SW 1271 (cell line): ENCODE measurements around the gene TNFAIP8L2.
"Not testable (repeated sequence)": the region's sequence is repeated elsewhere in the genome, so short reads cannot be mapped to it uniquely, and the experiment has no call there.

ENCODE experiments used
- DNase-seq, 2 experiments: peaks; one replicate each; lab custom pipeline; 2025; lab: John Stamatoyannopoulos, UW

TNFAIP8L2 gene

GRCh38 chr1:151189637-151190445, 33.4 kb downstream of the TNFAIP8L2 start, which contains the start of gene VPS72:
Gene VPS72 (minus strand): TSS chr1:151190197. CDS start chr1:151190121, 76 bp downstream.
- DNase-seq: peak; percentile 53 to 83

- DNase-seq: no peak
These were observed 35.6 kb downstream of the TNFAIP8L2 start for GRCh38 chr1:151192047-151192446.

GRCh38 chr1:151193304-151193703, 36.9 kb downstream of the TNFAIP8L2 start:
- no peak for DNase-seq

GRCh38 chr1:151193856-151194255, 37.4 kb downstream of the TNFAIP8L2 start:
- DNase-seq: peak in 1 of 2 experiments; percentile 16

- peak; percentile 70 to 90 for DNase-seq
These were observed 38.6 kb downstream of the TNFAIP8L2 start for GRCh38 chr1:151194894-151195594.

GRCh38 chr1:151196292-151196800, 39.9 kb downstream of the TNFAIP8L2 start:
- peak; percentile 80 to 91 for DNase-seq

GRCh38 chr1:151197863-151198253, 41.4 kb downstream of the TNFAIP8L2 start:
- DNase-seq: peak in 1 of 2 experiments; percentile 66

GRCh38 chr1:151198254-151199127, 42.0 kb downstream of the TNFAIP8L2 start, which contains the start of gene PIP5K1A:
Gene PIP5K1A (plus strand): TSS chr1:151198552. CDS start chr1:151198997, 445 bp downstream.
- DNase-seq: peak; percentile 82 to 96

- DNase-seq: peak in 1 of 2 experiments; percentile 58
These were observed 43.6 kb downstream of the TNFAIP8L2 start for GRCh38 chr1:151199873-151200581.

- not testable (repeated sequence) for DNase-seq
These were observed 49.0 kb downstream of the TNFAIP8L2 start for GRCh38 chr1:151205381-151205965.
